CMK (cell line): Measurements from ENCODE around the gene SLAMF7.

Source experiments
- DNase-seq: peaks from one replicate; pipeline ENCODE4 v3.0.0-alpha.2; 2010; ENCODE audit warnings: low read depth

The SLAMF7 gene

GRCh38 chr1:160745551-160745950 lies 6.5 kb downstream of the SLAMF7 start:
- DNase-seq, result no peak

GRCh38 chr1:160746836-160747500 lies 7.9 kb downstream of the SLAMF7 start:
- DNase-seq, result no peak

DNA sequence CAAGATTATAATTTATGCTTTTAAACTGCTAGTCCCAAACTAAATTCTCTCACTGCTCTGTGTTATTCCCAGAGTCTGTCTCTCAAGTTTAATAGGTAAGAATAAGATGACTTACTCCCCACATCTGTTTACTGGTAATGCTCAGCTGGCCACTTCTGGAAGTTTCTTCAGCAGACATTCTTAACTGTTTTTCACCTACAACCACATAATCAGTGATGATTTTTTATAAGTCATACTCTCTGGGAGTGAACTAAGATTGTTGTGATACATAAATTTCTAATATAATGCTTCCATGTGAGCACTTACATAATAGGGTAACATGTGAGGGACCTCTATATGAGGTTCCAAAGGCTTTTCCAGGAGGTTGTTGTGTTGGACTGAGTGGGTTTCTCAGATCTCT lies 8.7 kb downstream of the SLAMF7 start:
- no peak for DNase-seq

- DNase-seq, result no peak
These were observed 9.3 kb downstream of the SLAMF7 start for GRCh38 chr1:160748181-160748877.

DNA sequence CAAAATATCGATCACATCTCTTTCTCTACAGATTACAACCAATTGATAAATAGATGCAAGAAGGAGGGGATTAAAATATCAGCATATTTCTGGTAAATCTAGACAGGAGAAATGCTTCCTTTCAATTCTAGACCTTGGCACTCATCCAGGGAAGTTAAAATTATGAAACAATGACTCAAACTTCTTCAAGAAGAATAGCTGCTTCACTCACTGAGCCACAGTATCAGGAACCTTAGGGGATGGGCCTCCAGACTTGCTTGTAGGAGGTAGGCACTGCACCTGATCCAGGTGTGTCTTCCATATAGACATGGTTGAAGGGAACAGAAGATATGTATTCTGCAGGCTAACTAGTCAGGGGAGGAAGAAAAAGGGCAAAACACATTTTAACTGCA lies 9.8 kb downstream of the SLAMF7 start:
- DNase-seq, result no peak

DNA sequence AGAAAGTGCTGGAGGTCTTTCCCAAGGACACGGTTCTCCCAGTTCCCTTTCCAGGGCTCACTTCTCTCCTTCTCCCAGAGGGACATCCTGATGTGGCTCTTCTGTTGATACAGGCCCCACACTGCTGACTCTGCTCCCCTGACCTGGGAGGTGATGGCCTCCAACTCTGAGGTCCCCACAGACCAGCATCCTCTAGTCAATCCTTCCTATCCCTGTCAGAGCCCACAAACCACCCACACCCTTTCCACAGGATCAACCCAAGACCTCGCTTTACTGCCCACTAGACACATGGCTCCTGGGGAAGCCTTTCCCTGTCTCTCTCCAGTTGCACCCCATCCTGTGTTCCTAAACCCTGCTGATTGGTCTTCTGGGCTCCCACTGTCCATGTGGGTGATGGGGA lies 11.6 kb downstream of the SLAMF7 start:
- no peak for DNase-seq

GRCh38 chr1:160752406-160752805 lies 13.4 kb downstream of the SLAMF7 start:
- DNase-seq, result no peak

- DNase-seq, result no peak
These were observed 13.9 kb downstream of the SLAMF7 start for GRCh38 chr1:160752924-160753323.

GRCh38 chr1:160753594-160753993 lies 14.5 kb downstream of the SLAMF7 start:
- DNase-seq, result no peak

DNA sequence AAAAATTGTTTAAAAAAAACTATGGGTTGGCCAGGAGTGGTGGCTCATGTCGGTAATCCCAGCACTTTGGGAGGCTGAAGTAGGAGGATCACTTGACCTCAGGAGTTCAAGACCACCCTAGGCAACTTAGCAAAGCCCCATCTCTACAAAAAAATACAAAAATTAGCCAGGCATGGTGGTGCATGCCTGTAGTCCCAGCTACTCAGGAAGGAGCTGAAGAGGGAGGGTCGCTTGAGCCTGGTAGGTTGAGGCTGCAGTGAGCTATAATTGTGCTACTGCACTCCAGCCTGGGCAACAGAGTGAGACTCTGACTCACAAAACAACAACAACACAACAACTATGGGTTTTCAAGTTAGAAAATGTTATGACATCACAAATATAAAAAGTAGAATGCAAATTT lies 16.4 kb downstream of the SLAMF7 start:
- DNase-seq, result no peak

- no peak for DNase-seq
These were observed 17.1 kb downstream of the SLAMF7 start for GRCh38 chr1:160755911-160756848.

DNA sequence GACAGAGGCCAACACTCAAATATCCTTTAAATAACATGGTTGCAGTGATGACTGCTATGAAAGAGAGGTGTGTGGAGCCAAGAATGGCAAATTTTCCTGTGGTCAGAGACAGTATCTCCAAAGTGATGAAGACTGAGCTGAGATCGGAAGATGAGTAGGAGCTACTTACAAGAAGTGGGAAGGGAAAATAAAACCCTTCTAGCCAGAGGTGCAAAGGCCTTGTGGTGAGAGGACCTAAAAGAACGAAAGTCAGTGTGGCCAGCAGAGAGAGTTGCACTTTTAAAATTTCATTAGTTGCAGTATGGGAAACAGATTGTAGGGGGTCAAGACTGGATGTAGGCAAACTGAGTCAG lies 17.8 kb downstream of the SLAMF7 start:
- no peak for DNase-seq

DNA sequence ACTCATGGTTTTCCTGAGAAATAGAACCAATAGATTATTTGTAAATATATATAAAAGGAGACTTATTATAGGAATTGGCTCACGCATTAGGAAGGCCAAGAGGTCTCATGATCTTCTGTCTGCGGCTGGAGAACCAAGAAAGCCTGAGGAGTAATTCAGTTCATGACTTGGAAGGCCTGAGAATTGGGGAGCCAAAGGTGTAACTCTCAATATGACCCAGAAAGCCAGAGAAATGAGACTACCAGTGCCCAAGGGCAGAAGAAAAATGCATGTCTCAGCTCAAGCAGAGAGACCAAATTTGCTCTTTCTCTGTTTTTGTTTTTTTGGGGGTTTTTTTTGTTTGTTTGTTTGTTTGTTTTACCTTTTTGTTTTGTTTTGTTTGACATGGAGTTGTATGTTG lies 19.5 kb downstream of the SLAMF7 start:
- DNase-seq, result no peak

DNA sequence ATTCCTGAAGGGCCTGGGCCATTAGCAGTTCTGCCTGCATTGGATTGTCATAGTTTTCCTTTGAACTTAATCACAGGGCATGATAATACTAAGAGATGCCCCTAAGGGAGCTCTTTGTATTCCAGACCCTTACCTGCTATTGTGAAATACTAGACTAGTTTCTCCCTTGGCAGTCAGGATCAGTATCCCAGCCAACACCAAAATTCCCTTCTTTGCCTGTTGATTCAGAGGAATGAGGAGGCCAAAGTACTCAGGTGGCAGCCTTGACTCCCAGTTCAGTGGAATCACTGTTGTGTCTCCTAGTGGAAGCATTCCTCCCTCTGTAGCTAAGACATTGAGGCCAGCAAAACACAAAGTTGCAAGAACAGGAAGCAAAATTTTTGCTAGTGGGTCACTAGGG lies 20.7 kb downstream of the SLAMF7 start:
- DNase-seq, result no peak

DNA sequence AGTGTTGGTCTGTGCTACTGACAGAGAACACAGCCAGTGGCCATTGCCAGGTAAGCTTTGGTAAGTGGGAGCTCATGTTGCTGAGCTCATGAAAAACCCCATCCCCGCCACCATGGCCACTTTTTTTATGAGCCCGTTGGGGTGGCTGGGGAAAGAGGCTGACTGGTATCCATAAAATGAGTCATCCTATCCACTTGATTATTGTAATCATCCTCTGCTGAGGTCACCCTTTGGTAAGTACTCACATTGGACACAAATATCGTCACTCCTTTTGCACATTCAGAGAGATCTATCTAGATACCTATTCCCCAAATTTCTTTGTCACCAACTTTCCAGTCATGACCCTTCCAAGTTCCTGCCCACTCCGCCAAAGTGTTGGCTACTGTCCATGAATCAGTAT lies 22.0 kb downstream of the SLAMF7 start:
- DNase-seq, result no peak

GRCh38 chr1:160761886-160762285 lies 22.8 kb downstream of the SLAMF7 start:
- no peak for DNase-seq

DNA sequence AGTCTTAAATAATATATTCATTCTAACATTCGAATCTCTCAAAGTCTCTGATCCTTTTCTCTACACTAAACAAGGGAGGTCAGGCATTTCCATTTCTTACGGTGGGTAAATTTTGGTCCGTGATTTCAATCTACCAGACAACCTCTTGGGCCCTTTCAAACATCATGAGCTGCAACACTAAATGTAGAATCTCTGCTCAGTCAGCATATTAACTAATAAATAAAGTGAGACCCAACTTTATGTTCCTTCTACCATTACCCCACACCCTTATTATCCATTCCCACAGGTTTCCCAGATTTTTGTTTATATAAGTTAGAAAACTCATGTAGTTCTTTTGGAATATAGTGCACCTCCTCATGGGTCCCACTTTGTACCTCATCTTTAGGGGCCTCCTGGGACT lies 24.9 kb downstream of the SLAMF7 start:
- no peak for DNase-seq

DNA sequence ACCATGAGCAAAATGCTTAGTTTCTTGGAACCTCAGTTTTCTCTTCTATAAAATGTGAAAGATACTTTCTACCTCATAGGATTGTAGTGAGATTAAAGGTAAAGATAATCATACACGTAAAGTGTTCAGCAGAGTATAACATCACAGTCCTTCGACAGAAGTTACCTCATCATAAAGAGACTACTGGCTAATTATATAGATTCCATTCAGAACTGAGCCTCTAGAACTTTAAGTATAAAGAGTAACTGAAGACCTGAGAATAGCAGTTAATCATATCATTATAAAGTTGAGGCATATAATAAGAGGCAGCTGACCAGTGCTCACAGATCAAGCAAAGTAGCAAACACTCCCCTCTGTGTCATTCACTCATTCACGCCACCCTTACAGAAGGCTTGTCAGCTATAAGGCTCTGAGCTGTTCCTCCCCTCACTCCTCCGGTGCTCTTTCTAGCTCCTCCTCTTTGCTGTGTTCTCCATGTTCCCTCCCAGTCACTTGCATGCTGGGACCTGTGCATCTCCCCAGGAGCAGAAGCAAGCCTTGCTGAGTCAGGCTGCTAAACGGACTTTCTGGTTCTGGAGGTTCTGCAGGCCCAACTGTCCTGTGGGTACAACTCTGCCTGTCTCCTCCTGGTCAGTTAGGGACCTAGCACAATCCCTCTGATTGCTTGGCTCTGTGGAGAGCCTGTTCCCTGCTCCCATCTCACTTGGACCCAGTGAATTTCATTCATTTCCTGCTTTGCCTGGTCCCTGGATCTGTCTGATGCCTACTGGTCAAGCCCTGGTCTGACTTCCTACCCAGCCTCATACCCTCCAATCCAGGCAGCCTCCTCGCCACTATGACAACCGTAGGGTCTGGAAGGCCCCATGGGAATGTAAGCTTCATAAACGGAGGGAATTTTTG lies 28.6 kb downstream of the SLAMF7 start:
- no peak for DNase-seq

GRCh38 chr1:160768295-160768657 lies 29.2 kb downstream of the SLAMF7 start:
- no peak for DNase-seq

DNA sequence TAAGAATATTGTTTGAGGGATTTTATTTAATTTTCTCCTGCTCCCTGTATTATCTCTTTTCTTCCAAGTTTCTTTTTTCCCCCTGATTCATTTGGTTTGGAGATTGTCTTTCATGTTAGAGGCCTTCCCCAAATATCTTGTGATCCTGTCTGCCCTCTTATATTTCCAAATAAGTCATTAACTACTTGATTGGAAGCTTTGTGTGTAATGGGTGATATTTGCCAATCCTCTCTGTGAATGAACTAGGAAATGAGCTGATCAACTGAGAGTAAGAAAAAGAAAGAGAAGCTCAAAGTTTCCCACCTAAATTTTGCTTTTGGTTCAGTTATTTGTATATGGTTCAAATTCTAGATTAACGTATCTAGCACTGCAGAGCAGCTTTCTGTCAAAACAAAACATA lies 33.3 kb downstream of the SLAMF7 start:
- no peak for DNase-seq

DNA sequence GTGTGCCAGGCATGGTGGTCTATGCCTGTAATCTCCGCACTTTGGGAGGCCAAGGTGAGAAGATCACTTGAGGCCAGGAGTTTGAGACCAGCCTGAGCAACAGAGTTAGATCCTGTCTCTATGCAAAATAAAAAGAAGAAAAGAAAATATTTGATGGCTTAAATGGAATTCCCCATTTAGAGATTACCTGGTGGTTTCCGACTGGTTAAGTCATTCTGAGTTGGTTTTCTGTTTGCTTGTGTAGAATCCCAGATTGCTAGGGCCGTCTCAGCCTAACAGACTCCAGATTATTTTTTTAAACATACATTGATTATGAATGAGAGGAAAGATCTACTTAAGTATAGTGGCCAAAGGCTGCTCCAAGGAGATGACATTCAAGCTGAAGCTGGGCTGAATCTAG lies 34.0 kb downstream of the SLAMF7 start:
- DNase-seq, result no peak
